NCI-H446 treated with DMSO at 0.1 percent for 48 hours (cell line): ENCODE results near the gene NXPH4.
A peak's percentile ranks its signal among the peaks of the same experiment; 100 is the strongest.

Experiments used
- DNase-seq: peaks from one replicate; lab custom pipeline; 2025; lab: John Stamatoyannopoulos, UW

Gene NXPH4

DNA sequence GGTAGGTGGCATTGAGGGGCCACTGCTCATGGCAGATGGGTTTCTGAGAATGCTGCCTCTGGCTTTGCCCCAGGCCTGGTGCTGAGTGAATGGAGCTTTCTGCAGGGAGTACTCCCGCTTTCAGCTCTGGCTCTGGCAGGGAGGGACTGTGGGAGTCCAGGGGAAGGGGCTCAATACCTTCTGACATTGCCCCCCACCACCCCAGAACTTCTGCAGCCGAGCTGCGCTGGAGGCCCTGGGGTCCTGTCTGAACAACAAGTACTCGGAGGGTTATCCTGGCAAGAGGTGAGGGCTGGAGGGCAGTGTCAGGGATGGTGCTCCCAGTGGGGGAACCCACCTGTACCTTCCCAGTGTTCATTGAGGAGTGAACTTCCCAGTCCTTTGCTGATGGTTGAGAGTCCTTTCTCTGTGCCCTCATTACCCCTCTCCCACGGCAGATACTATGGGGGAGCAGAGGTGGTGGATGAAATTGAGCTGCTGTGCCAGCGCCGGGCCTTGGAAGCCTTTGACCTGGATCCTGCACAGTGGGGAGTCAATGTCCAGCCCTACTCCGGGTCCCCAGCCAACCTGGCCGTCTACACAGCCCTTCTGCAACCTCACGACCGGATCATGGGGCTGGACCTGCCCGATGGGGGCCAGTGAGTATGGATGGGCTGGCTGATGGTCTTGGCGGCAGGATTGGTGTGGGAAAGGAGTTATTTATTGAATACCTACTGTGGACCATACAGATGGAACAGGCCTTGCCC lies 14.9 kb downstream of the NXPH4 start:
- no peak for DNase-seq

DNA sequence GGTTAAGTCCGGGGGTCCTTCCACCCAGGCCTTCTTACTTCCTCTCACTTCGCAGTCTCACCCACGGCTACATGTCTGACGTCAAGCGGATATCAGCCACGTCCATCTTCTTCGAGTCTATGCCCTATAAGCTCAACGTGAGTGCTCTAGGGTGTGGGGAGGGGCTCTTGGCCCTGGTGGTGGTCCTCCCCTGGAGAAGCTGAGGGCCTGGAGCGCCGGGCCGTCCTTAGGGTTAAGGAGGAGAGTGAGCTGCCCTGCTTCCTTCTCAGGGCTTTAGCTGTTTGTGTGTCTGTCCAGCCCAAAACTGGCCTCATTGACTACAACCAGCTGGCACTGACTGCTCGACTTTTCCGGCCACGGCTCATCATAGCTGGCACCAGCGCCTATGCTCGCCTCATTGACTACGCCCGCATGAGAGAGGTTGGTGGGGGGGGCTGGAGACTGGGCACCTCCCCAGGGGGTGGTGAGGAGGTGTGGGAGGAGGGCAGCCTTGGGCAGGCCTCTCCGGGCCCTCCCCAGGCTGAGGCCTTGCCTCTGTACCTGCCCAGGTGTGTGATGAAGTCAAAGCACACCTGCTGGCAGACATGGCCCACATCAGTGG lies 15.7 kb downstream of the NXPH4 start:
- DNase-seq, result no peak

DNA sequence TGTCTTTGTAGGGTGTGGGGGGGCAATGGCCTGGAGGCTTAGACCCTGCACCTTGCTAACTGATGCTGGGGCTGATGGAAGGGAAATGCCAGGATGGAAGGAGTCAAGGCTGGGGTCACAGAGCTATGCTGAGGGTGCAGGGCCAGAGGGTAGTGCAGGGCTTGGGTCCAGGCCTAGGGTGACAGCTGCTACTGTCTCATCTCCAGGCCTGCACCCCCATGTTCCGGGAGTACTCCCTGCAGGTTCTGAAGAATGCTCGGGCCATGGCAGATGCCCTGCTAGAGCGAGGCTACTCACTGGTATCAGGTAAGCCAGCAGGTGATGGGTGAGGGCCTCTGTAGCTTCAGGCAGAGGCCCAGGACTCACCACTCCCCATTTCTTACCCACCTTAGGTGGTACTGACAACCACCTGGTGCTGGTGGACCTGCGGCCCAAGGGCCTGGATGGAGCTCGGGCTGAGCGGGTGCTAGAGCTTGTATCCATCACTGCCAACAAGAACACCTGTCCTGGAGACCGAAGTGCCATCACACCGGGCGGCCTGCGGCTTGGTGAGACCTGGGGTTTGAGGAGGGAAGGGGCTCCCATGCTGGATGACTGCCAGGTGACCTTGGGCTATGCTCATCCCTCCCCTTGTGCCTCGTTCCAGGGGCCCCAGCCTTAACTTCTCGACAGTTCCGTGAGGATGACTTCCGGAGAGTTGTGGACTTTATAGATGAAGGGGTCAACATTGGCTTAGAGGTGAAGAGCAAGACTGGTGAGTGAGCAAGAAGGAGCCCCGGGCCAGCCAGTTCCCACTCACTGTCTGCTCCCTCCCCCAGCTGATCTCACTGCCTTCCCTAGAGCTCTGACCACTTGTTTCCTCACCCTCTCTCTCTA lies 17.0 kb downstream of the NXPH4 start:
- DNase-seq, result no peak

DNA sequence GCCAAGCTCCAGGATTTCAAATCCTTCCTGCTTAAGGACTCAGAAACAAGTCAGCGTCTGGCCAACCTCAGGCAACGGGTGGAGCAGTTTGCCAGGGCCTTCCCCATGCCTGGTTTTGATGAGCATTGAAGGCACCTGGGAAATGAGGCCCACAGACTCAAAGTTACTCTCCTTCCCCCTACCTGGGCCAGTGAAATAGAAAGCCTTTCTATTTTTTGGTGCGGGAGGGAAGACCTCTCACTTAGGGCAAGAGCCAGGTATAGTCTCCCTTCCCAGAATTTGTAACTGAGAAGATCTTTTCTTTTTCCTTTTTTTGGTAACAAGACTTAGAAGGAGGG lies 17.6 kb downstream of the NXPH4 start:
- no peak for DNase-seq

DNA sequence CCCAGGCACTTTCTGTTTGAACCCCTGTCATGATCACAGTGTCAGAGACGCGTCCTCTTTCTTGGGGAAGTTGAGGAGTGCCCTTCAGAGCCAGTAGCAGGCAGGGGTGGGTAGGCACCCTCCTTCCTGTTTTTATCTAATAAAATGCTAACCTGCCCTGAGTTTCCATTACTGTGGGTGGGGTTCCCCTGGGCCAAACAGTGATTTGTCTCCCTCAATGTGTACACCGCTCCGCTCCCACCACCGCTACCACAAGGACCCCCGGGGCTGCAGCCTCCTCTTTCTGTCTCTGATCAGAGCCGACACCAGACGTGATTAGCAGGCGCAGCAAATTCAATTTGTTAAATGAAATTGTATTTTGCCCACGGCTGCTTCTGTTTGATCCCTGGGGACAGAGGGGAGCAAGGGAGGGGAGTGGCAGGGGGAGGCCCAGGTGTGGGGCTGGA lies 18.0 kb downstream of the NXPH4 start:
- no peak for DNase-seq

DNA sequence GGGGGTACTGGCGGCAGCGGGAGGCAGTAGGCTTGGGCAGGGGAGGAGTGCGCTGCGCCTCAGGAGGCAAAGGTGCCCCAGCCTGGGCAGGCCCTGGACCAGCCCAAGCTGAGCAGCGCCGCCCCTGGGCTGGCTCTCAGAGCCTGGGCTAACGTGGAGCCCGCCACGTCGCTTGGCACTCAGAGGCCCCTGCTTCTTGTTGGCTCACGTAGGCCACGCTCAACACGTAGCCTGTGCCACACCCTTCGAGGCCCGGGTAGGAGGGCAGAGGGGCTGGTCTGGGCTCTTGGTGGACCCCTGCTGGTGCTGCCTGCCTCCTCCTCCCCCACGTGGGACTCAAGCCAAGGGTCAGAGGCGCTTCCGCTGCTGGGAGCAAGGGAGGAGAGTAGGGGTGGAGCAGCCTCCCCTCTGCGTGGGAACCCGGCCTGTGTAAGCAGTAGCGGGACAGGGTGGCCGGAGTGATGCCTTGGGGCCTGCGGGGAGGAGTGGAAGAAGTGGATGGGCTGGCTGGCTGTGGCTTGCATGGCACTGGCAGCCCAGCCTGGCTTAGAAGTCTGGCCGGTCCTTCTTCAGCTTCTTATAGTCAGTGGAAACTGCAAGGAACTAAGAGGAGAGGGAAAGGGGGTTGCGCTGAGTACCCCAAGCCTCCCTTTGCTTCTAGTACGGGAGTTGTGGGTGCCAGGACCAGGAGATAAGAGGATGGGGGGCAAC lies 18.6 kb downstream of the NXPH4 start:
- DNase-seq, result no peak

DNA sequence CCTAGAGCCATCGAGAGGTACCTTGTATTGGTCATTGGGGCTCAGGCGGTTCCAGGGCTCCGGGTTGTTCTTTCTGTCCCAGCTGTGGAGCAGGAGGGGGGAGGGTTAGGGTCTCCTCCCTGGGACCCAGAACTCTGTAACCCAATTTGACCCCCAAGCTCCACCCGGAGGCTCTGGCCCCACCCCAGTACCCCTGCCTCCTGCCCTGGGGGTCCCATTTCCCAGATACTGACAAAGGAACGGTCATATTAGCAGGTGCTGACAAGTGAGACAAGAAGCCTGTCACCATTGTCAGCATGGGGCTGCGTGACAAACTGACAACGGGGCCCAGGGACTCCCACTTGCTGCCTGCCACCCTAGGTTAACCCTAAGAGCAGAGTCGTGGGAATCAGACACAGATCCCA lies 19.1 kb downstream of the NXPH4 start:
- no peak for DNase-seq

DNA sequence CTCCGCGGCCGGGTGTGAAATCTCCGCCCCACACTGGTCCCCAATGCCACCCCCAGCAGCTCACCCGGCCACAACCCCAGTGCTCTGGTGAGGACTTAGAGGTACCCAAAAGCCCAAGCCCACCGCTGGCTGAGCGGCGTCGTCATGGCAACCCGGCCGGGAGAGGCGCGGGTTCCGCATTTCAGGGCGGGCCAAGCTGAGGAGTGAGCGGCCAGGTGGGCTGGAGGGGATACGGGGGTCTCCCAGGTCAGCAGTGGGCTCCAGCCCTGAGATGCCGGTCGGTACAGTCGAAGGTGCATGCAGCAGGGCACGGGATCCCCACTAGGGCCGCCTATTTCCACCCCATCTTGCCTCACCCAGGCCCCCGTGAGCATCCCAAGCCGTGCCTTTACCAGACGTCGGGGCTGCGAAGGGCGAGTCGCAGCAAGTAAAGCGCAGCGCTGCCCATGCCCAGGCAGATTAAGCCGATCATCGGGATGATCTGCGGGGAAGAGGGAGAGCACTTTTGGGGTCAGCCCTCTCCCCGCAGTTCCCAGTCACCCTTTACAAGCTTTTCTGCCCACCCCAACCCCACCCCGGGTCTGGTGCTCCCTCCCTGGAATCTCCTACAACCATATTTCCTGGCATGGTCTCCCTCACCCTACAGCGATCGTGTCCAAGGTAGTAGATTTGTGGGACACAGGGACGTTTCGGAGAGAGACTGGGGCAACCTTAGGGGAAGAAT lies 19.8 kb downstream of the NXPH4 start:
- DNase-seq, result no peak

DNA sequence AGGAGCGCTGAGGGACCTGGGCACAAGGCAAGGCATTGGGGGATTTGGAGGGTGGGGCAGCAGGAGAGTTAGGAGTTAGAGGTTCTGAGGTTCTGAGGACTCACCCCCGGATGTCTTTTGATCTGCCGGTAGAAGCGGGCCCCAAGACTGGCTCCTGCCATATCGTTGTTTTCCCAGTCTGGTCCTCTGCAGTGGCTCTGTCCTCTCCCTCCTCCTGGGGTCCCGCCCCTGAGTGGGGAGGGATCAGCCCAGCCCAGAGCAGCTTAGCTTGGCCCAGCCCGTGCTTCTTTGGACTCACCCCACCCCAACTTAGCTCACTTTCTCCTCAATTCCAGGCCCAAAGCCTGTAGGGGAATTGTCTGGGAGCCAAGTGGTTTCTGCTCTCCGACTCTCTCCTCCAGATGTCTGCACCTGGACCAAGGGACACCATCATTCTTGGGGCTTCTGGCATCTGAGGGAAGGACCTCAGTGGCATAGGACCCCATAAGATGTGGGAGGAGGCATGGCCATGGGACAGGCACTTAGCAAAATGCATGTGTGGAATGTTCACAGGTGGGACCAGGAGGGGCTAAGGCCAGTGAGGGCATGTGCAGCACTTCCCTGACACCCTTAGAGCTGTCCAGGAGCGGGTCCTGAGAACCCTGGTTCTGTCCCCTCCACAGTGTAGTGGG lies 20.5 kb downstream of the NXPH4 start:
- no peak for DNase-seq

DNA sequence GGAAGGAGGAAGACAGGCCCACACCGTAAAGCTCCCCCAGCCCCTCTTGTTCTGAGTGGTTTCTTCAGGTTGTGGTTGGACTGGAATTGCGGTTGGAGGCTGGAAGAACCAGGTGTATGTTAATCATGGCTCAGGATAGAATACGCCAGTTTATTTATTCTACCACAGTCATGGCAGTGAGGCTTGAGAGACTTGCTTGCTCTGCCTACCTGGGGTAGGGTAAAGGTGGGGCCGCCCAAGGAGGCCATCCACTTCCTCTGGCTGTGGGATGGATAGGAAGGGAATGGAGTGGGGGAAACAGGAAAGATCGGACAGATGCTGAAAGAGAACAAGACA lies 21.0 kb downstream of the NXPH4 start:
- DNase-seq, result no peak

DNA sequence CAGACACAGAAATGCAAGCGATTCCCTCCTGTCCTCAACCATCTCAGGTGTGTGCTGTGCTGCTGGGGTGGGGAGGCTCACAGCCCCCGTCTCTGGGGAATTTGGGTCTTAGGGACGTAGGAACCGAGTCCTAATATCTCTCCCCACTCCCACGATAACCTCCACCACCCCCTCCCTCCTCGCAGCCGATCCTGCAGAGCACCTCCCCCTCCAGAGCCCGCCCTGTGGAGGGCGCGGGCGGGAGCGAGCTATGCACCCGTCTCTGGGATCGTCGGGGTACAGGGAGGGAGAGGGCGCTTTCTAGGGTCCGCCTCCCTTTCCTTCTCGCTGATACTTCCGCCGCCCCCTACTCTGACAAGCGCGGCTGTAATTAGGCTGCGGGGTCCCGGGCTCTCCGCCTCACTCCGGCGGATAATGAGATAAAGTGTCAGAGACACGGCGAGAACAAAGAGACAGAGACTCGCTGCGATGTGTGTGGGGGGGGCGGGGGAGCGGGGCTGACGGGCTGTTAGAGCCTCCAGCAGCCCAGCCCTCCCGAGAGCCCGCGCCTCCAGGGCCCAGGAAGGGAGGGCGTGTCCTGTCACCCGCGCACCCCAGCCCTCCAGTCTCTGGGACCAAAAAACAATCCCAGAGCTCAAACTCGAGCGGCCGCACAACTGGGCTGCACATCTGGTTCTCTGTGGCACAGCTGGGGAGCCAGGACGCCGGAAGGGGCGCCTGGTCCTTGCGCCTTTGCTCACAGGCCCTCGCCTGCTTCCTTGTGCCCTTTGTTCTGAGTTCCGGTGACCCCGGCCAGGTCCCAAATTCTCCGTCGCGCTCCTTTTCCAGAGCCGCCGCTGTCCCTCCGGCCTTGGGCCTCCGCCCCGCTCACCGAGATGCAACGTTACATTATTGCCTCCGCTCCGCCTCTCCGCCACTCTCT lies 21.6 kb downstream of the NXPH4 start:
- DNase-seq, result no peak

DNA sequence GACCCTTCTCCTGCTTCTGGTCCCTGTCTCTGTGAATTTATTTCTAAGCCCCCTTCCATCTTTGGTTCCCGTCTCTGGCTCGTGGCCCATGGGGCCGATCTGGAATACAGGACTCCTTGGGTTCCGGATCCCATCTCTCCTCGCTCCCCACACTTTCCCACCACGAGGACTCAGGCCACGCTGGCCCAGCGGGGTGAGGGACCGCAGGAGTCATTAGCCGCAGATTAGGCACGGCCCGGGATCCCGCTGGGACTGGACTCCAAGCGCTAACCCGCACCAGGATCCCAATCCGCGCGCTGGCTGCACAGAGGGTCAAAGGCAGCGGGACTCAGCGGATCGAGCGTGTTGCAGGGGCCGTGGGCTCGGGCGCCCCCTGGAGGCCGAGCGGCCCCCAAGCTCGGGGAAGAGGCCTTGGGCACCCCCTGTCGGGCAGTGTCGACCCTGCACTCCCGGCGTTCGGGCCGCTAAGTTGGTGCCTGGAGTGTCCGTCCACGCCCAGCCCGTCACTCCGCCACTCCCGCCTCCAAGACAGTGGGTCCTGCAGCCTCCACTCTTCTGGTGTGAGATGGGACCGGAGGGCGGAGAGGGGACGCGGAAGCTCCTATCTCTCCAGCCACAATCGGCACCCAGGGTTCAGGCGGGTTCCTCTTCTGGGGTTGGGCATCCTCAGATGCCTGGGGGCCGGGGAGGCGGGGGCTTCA lies 22.4 kb downstream of the NXPH4 start:
- DNase-seq, result peak; percentile 69

DNA sequence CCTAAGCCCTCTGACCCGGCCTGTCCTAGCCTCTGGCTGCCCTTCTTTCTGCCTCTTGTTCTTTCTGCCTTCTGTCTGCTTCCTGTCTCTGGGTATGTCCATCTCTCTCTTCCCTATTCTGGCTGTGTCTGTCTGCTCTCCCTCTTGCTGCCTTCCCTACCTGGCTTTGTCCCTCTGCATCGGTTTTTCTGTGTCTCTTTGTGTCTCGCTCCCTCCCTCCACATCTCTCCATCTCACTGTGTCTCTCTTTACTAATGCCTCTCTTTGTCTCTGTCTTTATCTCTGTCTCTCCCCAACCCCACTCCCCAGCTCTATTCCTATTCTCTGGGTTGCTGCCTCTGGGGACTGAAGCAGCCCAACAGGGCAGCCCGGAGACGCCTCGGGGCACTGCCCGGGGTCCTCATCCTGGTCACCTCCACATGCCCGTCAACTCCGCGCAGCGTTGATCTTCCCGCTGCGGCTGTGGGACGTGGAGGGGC lies 23.0 kb downstream of the NXPH4 start:
- DNase-seq, result no peak

DNA sequence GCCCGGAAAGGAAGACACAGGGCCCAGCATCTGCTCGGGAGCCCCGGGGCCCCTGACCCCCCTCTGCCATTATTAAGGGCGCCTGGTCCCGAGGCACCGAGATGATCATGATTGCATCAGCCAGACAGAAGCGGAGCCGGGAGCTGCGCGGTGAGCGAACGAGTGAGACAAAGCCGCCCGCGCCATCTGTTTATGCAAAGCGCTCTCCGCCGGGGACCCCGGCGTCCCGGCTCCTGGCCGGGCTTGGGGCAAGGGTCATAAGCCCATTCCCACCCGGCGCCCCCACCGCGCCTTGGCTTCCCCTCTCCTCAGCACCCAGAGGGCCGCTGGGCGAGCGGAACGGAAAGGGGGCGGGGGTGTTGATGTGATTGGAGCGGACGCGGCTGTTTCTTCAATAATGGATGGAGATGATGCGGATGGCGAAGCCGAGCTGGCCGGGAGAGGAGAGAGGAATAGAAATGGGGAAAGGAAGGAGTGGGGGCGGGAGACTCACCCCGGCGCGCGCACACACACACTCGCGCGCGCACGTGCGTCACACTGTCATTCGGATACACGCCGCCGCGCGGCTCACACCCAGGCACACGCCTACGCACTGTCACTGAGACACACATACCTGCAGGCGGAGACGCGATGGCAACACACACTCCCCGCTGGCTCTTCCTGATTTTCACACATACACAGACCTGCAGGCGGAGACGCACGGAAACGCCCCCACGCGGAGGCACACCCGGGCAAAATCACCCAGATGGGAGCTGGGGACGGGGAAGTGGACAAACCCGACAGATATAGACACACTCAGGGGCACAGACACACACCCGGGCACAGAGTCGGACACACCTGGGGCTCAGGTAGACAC lies 23.7 kb downstream of the NXPH4 start:
- peak; percentile 32 for DNase-seq

DNA sequence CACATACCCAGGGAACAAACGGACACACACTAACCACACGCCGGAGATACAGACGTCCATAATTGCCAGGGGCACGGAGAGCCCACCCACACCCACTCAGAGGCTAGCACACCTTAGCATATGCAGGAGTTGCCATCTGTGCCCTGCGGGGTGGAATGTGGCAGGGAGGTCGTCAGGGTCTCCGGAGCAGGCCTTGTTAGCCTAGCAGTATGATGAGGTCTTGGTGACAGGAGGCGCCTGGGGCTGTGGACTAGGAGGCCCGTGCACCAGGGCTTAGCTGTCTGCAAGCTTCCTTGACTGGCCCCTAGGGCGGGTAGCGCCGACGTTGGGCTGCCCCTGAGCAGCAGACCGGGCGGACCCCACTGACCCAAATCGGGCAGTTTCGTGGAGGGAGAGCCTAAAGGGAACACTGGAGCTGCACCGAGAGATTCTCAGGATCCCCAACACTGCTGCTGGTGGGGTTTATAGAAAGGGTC lies 24.4 kb downstream of the NXPH4 start:
- DNase-seq, result no peak

DNA sequence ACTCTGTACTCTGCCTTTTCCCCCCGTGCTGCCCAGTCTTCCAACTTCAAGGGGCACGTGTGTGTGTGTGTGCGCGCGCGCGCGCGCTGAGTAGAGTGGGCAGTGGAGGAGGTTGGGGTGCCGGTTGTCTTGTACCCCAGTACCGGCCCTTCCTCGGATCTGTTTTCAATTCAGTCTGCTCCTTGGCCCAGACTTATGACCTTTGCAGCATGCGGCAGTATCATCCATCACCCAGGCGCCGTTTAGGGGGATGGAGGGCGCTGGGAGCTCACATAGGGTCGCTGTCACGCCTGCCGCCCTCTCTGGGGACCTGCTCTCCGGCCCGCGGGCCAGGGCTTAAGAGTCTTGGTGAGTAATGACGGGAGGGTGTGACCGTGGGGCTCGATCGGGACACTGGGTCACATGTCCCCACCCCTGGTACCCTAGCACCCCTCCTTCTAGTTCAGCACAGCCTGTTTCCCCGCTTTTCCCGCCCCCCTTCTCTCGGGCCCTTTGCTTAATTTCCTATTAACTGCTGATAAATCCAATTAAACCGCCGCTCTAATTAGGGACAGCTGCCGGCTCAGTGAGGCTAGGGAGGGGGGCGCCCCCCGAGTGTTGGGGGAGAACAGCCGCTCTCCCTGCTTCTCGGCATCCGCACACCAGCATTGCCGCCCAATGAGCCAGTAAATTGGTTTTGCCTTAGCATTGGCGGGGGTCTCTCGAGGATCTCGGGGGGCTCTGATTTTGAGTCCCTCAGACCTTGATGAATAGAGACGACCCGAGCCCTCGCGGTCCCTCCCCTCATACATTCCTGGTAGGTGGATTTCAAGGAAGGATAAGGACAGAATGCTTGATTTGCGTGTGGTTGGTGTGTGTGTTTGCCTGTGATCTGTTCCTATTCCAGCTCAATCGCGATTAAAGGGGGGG lies 25.1 kb downstream of the NXPH4 start:
- no peak for DNase-seq

DNA sequence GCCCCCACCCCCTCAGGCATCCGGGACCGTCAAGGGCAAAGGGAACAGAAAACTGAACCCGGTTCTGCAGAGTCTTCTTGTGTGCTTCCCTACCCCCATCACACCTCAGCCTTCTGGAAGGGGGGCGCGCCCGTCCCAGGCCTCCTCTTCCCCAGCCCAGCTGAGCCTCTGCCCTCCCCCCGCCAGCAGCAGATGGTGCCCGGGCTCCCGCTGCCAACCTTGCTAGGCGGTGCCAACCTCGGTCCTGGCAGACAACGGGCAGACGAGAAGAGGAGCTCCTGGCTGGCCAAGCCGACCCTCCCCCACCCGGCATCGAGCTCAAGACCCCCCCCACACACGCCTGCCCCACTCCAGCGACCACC lies 25.7 kb downstream of the NXPH4 start:
- peak; percentile 70 for DNase-seq
